Endothelial cell of umbilical vein (primary cell): ENCODE results near the gene CPNE1. TPM values are rescaled to one million over a fixed set of nuclear protein-coding genes. Genes with fewer than 3 reads are reported as not detected.

Experiments used
- BruUV-seq: library from RNA; stranded (reverse); fragments of 400-500 nt; replicated peaks from 2 replicates; lab custom pipeline; 2021; lab: Mats Ljungman, UMichigan
- CTCF ChIA-PET: fragments of 300-600, 350-600 bp; sonication (Branson Sonifier 250); formaldehyde crosslinking; loops from one replicate; lab custom pipeline; 2021; ENCODE audit warnings: antibody characterized with exemption, inconsistent platforms; lab: Charles Lee
- POLR2A ChIA-PET: fragments of 300-600, 350-600 bp; sonication (Branson Sonifier 250); formaldehyde crosslinking; loops from one replicate; lab custom pipeline; 2021; ENCODE audit warnings: antibody characterized with exemption, inconsistent platforms; lab: Charles Lee
- DNase-seq: peaks from one replicate; pipeline ENCODE4 v3.0.0-alpha.2; 2011; ENCODE audit warnings: low read depth, low spot score
- FAIRE-seq: peaks from 2 replicates; lab custom pipeline; 2011; peaks lifted over from hg19 to GRCh38; lab: Jason Lieb, UNC
- H2AFZ ChIP-seq: 2 replicates; pipeline ENCODE4 v1.6.0; 2012; ENCODE audit warnings: low read depth, low read length, control low read depth, inconsistent platforms
- H3K27ac ChIP-seq: 2 replicates; pipeline ENCODE4 v1.5.1; 2011; ENCODE audit warnings: low read depth, mild to moderate bottlenecking, control low read depth, low read length, moderate library complexity; ENCODE audit not compliant: insufficient read depth
- H3K27me3 ChIP-seq, 2 experiments: 2 replicates each; pipeline versions ENCODE4 v1.6.0 to v1.6.1; 2011; ENCODE audit warnings: low read length in 2 of 2, mixed read lengths in 1 of 2; ENCODE audit not compliant: control insufficient read depth in 2 of 2, insufficient read depth in 2 of 2
- H3K36me3 ChIP-seq, 2 experiments: 2 replicates in 1 of 2; 3 replicates in 1 of 2; pipeline ENCODE4 v1.5.1; 2011; ENCODE audit warnings: low read length in 2 of 2, mild to moderate bottlenecking in 1 of 2, moderate library complexity in 1 of 2; ENCODE audit not compliant: control insufficient read depth in 2 of 2, insufficient read depth in 2 of 2; ENCODE audit errors: extremely low read depth in 1 of 2
- H3K4me1 ChIP-seq: 3 replicates; pipeline ENCODE4 v1.5.1; 2011; ENCODE audit warnings: mild to moderate bottlenecking, low read length; ENCODE audit not compliant: control insufficient read depth, insufficient read depth; ENCODE audit errors: extremely low read depth
- H3K4me2 ChIP-seq: 2 replicates; pipeline ENCODE4 v1.6.1; 2011; ENCODE audit warnings: low read length, control low read depth, mixed read lengths; ENCODE audit not compliant: insufficient read depth
- H3K4me3 ChIP-seq, 3 experiments: fragments of 200-600 bp in 1 of 3; sonication (generic), shearing (Covaris generic) in 1 of 3; replicated peaks in 1 of 3; 2 replicates each; pipeline ENCODE4 v1.5.1; 2011 to 2016; ENCODE audit warnings: control low read depth in 3 of 3, low read length in 3 of 3, mild to moderate bottlenecking in 2 of 3, inconsistent platforms in 1 of 3, low read depth in 1 of 3, moderate library complexity in 1 of 3; ENCODE audit not compliant: insufficient read depth in 1 of 3
- H3K79me2 ChIP-seq: 2 replicates; pipeline ENCODE4 v1.6.0; 2012; ENCODE audit warnings: low read length, inconsistent platforms; ENCODE audit not compliant: control insufficient read depth, insufficient read depth
- H3K9ac ChIP-seq: replicated peaks from 2 replicates; pipeline ENCODE3; 2011; ENCODE audit warnings: low read length, control low read depth; ENCODE audit not compliant: insufficient read depth; ENCODE audit errors: extremely low read depth
- H3K9me1 ChIP-seq: replicated peaks from 3 replicates; pipeline ENCODE4 v1.6.0; 2011; ENCODE audit warnings: mild to moderate bottlenecking, low read length; ENCODE audit not compliant: control insufficient read depth, insufficient read depth; ENCODE audit errors: extremely low read depth
- H3K9me3 ChIP-seq: replicated peaks from 2 replicates; pipeline ENCODE4 v1.5.1; 2012; ENCODE audit warnings: low read length, inconsistent platforms; ENCODE audit not compliant: control insufficient read depth, insufficient read depth
- H4K20me1 ChIP-seq: replicated peaks from 2 replicates; pipeline ENCODE3; 2011; ENCODE audit warnings: mild to moderate bottlenecking, low read length; ENCODE audit not compliant: control insufficient read depth, insufficient read depth; ENCODE audit errors: extremely low read depth
- EZH2 ChIP-seq: IDR thresholded peaks from 2 replicates; pipeline ENCODE4 v1.6.1; 2012; ENCODE audit warnings: borderline replicate concordance, low read depth, mild to moderate bottlenecking, moderate library complexity, low read length, inconsistent platforms; ENCODE audit not compliant: severe bottlenecking
- GATA2 ChIP-seq: IDR thresholded peaks from 2 replicates; pipeline ENCODE4 v1.7.0; 2011; ENCODE audit warnings: low read depth, mild to moderate bottlenecking, moderate library complexity, mixed read lengths, low read length; ENCODE audit not compliant: insufficient read length, insufficient read depth
- MAX ChIP-seq: IDR thresholded peaks from 2 replicates; pipeline ENCODE4 v1.6.1; 2011; ENCODE audit not compliant: insufficient read depth, insufficient read length
- MYC ChIP-seq: IDR thresholded peaks from one replicate; pipeline ENCODE4 v1.6.1; 2011; ENCODE audit warnings: mild to moderate bottlenecking, low read depth, low read length
- POLR2A ChIP-seq: IDR thresholded peaks from 2 replicates; pipeline ENCODE4 v1.6.1; 2012; ENCODE audit warnings: low read depth, mild to moderate bottlenecking, control low read depth, low read length
- POLR2AphosphoS5 ChIP-seq: IDR thresholded peaks from 2 replicates; pipeline ENCODE4 v1.6.1; 2012; ENCODE audit warnings: low read depth, mild to moderate bottlenecking, control low read depth, low read length, moderate library complexity; ENCODE audit not compliant: insufficient read depth
- dilution Hi-C: fragments of 300-500 bp; cut with MboI; formaldehyde crosslinking; loops from one replicate; pipeline ENCODE4 v1.15.0; 2019; ENCODE audit warnings: low sequenced_read_pairs; ENCODE audit not compliant: extremely low pct_ligation_motif_present
- intact Hi-C: fragments of 100-400 bp; cut with micrococcal nuclease; formaldehyde crosslinking; loops from one replicate; pipeline ENCODE4 v1.10.0; 2022
- polyA plus RNA-seq, 4 experiments: library from polyadenylated mRNA; depleted of rRNA in 3 of 4; stranded (reverse) in 3 of 4; unstranded in 1 of 4; fragments of >200 nt; gene quantifications; 2 replicates each; pipeline versions ENCODE4 v1.2.1 to v1.2.3, GENCODE V29; 2011 to 2012; ENCODE audit warnings: missing spikeins in 1 of 4
- small RNA-seq: library from RNA; depleted of rRNA; stranded (forward); fragments of <200 nt; gene quantifications from one replicate; pipeline ENCODE3, GENCODE V24; 2012; ENCODE audit warnings: low replicate concordance, low read depth; ENCODE audit not compliant: insufficient read depth, insufficient read length
- total RNA-seq: library from RNA; stranded (reverse); gene quantifications from 2 replicates; pipeline ENCODE4 v1.2.3, GENCODE V29; 2021

Gene CPNE1
- total and polyA plus RNA-seq, 2 donors (not counting 3 experiments of a cell fraction or from before 2014, with no cell fraction given) = 244 to 316 TPM

GRCh38 chr20:35578469-35578868, 86.2 kb downstream of the CPNE1 start:
- Histone ChIP-seq H3K27ac (no peak overlapping the region), H3K36me3 (no peaks in the 10 kb centered on the region), H3K9me3 (no peaks in the 10 kb centered on the region), H3K4me2 (no peak overlapping the region), H2AFZ (no peak overlapping the region), H3K4me1 (no peaks in the 10 kb centered on the region), H3K27me3 (no peaks in the 10 kb centered on the region), H3K79me2 (no peaks in the 10 kb centered on the region), H3K9ac (no peak overlapping the region), H3K9me1 (no peaks in the 10 kb centered on the region), H3K4me3 (no peak overlapping the region), H4K20me1 (no peaks in the 10 kb centered on the region)
- POLR2A ChIA-PET = no interaction called here
- CTCF ChIA-PET = interaction anchor here (0.9 to 1.6 kb wide), 4 partner anchors 10 to 41 kb away, joined by 3 to 7 read pairs (median 4); no protein-coding TSS in a partner anchor
- no TSS peak for BruUV-seq
- TF ChIP-seq POLR2AphosphoS5 = no peak
- TF ChIP-seq MAX = no peak
- DNase-seq (no peak), FAIRE-seq (no peak)
- dilution Hi-C loops (no loop called here), intact Hi-C loops (no loop called here)

GRCh38 chr20:35576816-35577215, 87.9 kb downstream of the CPNE1 start:
- Histone ChIP-seq H3K4me2 (no peak overlapping the region), H3K27ac (no peak overlapping the region), H3K79me2 (no peaks in the 10 kb centered on the region), H3K4me1 (no peaks in the 10 kb centered on the region), H3K4me3 (no peak overlapping the region), H3K36me3 (no peaks in the 10 kb centered on the region), H3K9me1 (no peaks in the 10 kb centered on the region), H3K9ac (no peak overlapping the region), H4K20me1 (no peaks in the 10 kb centered on the region), H3K9me3 (no peaks in the 10 kb centered on the region), H2AFZ (no peak overlapping the region), H3K27me3 (no peaks in the 10 kb centered on the region)
- CTCF ChIA-PET = no interaction called here
- TF ChIP-seq GATA2 = no peak
- TF ChIP-seq POLR2AphosphoS5 = no peak
- no peak for TF ChIP-seq POLR2A
- TF ChIP-seq EZH2 = no peak
- TF ChIP-seq MYC = no peak
- POLR2A ChIA-PET = no interaction called here
- intact Hi-C loops (no loop called here), dilution Hi-C loops (no loop called here)
- no TSS peak for BruUV-seq
- no peak for FAIRE-seq
- no peak for DNase-seq

Small RNA genes lying within 50 kb of the gene (small RNA-seq; reads per million reads assigned to genes)
- gene RNU6-759P = not detected
- not detected for gene RPL37P1

Other genes starting within 250 kb of the CPNE1 start
- gene GDF5, start 226.7 kb downstream of the CPNE1 start, total RNA-seq = 0.18 TPM in 1 of 2 replicates, not detected in the other
- 0.14 and 0.21 TPM in 2 replicates for gene GDF5, start 226.7 kb downstream of the CPNE1 start, polyA plus RNA-seq
- 42.0 and 58.9 TPM in 2 replicates for gene CEP250, start 209.3 kb downstream of the CPNE1 start, total RNA-seq
- 3.2 and 5.3 TPM in 2 replicates for gene CEP250, start 209.3 kb downstream of the CPNE1 start, polyA plus RNA-seq
- not detected in 2 replicates for gene C20orf173, start 135.2 kb downstream of the CPNE1 start, total RNA-seq
- gene C20orf173, start 135.2 kb downstream of the CPNE1 start, polyA plus RNA-seq = not detected in 2 replicates
- gene ERGIC3, start 122.8 kb downstream of the CPNE1 start, total RNA-seq = 202 and 203 TPM in 2 replicates
- gene ERGIC3, start 122.8 kb downstream of the CPNE1 start, polyA plus RNA-seq = 419 and 481 TPM in 2 replicates
- gene SPAG4, start 49.1 kb downstream of the CPNE1 start, total RNA-seq = 3.7 and 7.2 TPM in 2 replicates
- 9.5 and 12.3 TPM in 2 replicates for gene SPAG4, start 49.1 kb downstream of the CPNE1 start, polyA plus RNA-seq
- 98.0 and 105 TPM in 2 replicates for gene RBM12, start within 50 bp of the CPNE1 start, total RNA-seq
- 120 and 121 TPM in 2 replicates for gene RBM12, start within 50 bp of the CPNE1 start, polyA plus RNA-seq
- 24.0 and 25.1 TPM in 2 replicates for gene NFS1, start 34.5 kb upstream of the CPNE1 start, total RNA-seq
- 28.4 and 36.5 TPM in 2 replicates for gene NFS1, start 34.5 kb upstream of the CPNE1 start, polyA plus RNA-seq
- gene ROMO1, start 34.5 kb upstream of the CPNE1 start, total RNA-seq = 169 and 174 TPM in 2 replicates
- 845 and 1,099 TPM in 2 replicates for gene ROMO1, start 34.5 kb upstream of the CPNE1 start, polyA plus RNA-seq
- gene RBM39, start 77.4 kb upstream of the CPNE1 start, total RNA-seq = 291 and 309 TPM in 2 replicates
- gene RBM39, start 77.4 kb upstream of the CPNE1 start, polyA plus RNA-seq = 76.2 and 106 TPM in 2 replicates
- gene PHF20, start 107.1 kb upstream of the CPNE1 start, total RNA-seq = 45.8 and 46.3 TPM in 2 replicates
- gene PHF20, start 107.1 kb upstream of the CPNE1 start, polyA plus RNA-seq = 16.0 and 25.0 TPM in 2 replicates